Measurements from ENCODE around the gene FITM2.
"Not testable (repeated sequence)": the region's sequence is repeated elsewhere in the genome, so short reads cannot be mapped to it uniquely, and the experiment has no call there.

Gene FITM2

GRCh38 chr20:44310664-44311639, at the start of gene FITM2:
Gene FITM2, minus strand, starts transcription at chr20:44311202. Its CDS starts 54 bp downstream, at chr20:44311148.
- DNase-seq: peak; percentile 99

GRCh38 chr20:44360221-44360620, 49.2 kb upstream of the FITM2 start:
- no peak for DNase-seq

- no peak for DNase-seq
Measured at GRCh38 chr20:44358776-44359175, 47.8 kb upstream of the FITM2 start.

- no peak for DNase-seq
Measured at GRCh38 chr20:44357555-44358125, 46.6 kb upstream of the FITM2 start.

GRCh38 chr20:44357020-44357419, 46.0 kb upstream of the FITM2 start:
- no peak for DNase-seq

- DNase-seq: no peak
Measured at GRCh38 chr20:44356353-44356723, 45.3 kb upstream of the FITM2 start.

GRCh38 chr20:44355498-44356352, 44.7 kb upstream of the FITM2 start, which contains the start of gene HNF4A:
Gene HNF4A, plus strand, starts transcription at chr20:44355699. Its CDS starts 106 bp downstream, at chr20:44355805.
- no peak for DNase-seq

GRCh38 chr20:44354979-44355497, 44.0 kb upstream of the FITM2 start:
- DNase-seq: no peak

GRCh38 chr20:44350567-44350966, 39.6 kb upstream of the FITM2 start:
- DNase-seq: no peak

- DNase-seq: no peak
Measured at GRCh38 chr20:44349349-44349748, 38.3 kb upstream of the FITM2 start.

GRCh38 chr20:44348168-44348659, 37.2 kb upstream of the FITM2 start:
- DNase-seq: no peak

- not testable (repeated sequence) for DNase-seq
Measured at GRCh38 chr20:44345941-44346340, 34.9 kb upstream of the FITM2 start.

GRCh38 chr20:44345147-44345546, 34.1 kb upstream of the FITM2 start:
- DNase-seq: no peak

GRCh38 chr20:44344723-44345122, 33.7 kb upstream of the FITM2 start:
- DNase-seq: no peak

GRCh38 chr20:44343162-44343675, 32.2 kb upstream of the FITM2 start:
- DNase-seq: no peak

- no peak for DNase-seq
Measured at GRCh38 chr20:44342248-44342647, 31.2 kb upstream of the FITM2 start.

GRCh38 chr20:44336725-44337380, 25.9 kb upstream of the FITM2 start, which contains the start of gene R3HDML:
Gene R3HDML, plus strand, starts transcription at chr20:44337043. Its CDS starts 115 bp downstream, at chr20:44337158.
- DNase-seq: no peak

GRCh38 chr20:44336086-44336485, 25.1 kb upstream of the FITM2 start:
- no peak for DNase-seq

GRCh38 chr20:44335675-44336074, 24.7 kb upstream of the FITM2 start:
- no peak for DNase-seq

- no peak for DNase-seq
Measured at GRCh38 chr20:44334709-44335108, 23.7 kb upstream of the FITM2 start.

- DNase-seq: no peak
Measured at GRCh38 chr20:44334306-44334705, 23.3 kb upstream of the FITM2 start.

- no peak for DNase-seq
Measured at GRCh38 chr20:44331201-44331600, 20.2 kb upstream of the FITM2 start.

All from right forelimb (tissue), 1 donor.